ENCODE measurements around the gene CCR3.

DNA sequence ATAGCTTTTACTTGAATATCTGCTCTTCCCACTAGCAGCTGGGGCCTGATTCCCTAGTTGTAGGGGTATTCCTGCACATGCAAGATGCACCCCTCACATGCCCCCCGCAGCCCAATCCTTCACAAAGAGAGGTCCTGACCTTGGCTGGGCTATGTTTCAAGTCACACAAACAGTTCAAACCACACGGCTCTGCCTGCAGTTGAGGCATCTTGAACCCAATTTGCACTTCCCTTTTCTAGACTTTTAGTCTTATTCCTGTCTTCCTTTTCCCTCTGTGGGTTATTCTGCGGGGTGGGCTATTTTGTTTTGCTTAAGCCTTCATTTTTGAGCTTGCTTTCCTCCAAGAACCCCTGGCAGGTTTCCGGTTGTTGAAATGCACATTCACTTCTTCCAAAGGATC, 20.9 kb upstream of the CCR3 start:
- TF ChIP-seq POLR2A (IDR thresholded peaks at IDR 0.05) (no peak), POLR2AphosphoS5 (IDR thresholded peaks at IDR 0.05) (no peak)
- TF ChIP-seq, protein P1, sequence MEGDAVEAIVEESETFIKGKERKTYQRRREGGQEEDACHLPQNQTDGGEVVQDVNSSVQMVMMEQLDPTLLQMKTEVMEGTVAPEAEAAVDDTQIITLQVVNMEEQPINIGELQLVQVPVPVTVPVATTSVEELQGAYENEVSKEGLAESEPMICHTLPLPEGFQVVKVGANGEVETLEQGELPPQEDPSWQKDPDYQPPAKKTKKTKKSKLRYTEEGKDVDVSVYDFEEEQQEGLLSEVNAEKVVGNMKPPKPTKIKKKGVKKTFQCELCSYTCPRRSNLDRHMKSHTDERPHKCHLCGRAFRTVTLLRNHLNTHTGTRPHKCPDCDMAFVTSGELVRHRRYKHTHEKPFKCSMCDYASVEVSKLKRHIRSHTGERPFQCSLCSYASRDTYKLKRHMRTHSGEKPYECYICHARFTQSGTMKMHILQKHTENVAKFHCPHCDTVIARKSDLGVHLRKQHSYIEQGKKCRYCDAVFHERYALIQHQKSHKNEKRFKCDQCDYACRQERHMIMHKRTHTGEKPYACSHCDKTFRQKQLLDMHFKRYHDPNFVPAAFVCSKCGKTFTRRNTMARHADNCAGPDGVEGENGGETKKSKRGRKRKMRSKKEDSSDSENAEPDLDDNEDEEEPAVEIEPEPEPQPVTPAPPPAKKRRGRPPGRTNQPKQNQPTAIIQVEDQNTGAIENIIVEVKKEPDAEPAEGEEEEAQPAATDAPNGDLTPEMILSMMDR (IDR thresholded peaks at IDR 0.05 in 8 of 11, conservative IDR thresholded peaks at IDR 0.05 in 3 of 11) = no peak

All from spleen (tissue), 7 donors.